ENCODE results near the gene GPRC5B. TPM values are rescaled to one million over a fixed set of nuclear protein-coding genes. Genes with fewer than 3 reads are reported as not detected.
A peak's percentile ranks its signal among the peaks of the same experiment; 100 is the strongest.

GPRC5B gene
- total and polyA plus RNA-seq, 2 of the 8 experiments (the other 6 are each of a cell fraction or from before 2014, with no cell fraction given) = 106 to 160 TPM

DNA sequence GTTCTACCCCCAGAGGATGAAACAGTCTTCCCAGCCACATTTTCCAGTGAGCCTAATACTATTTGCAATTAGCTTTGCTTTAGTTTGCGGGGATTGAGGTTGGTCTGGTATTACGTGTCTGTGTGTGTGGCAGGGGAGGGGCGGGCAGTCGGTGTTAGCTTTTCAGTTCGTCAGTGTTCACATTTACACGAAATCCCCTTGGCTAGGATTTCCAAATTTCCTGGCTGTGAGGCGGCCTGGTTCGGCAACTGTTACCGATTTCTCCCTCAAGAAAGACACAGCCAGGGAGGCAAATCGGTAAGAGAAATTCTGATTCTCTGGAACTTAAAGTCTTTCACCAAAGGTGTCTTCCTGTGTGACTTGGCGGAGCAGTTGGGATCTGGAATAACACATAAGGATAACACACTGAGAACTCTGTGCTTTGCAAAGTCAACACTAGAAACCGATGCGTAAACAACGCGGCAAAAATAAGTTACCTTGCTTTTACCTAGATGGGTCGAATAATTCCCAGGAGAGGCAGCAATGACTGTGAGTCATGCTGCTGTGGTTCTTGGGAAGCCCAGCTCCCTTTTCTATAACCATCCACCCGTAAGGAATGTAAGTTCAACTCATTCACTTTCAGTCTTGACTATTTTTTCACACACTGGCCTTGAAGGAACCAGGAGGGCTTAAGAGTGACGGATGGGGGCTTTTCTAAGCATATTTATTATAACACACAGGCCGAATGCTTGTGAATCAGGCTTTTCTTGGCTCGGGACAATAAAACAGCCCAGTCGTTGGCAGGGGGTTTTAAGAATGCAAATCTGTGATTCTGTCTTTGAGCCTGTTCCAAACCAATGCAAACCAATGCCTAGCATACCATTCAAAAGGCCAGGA, 24.2 kb downstream of the GPRC5B start (continued):
- TF ChIP-seq, protein P1, sequence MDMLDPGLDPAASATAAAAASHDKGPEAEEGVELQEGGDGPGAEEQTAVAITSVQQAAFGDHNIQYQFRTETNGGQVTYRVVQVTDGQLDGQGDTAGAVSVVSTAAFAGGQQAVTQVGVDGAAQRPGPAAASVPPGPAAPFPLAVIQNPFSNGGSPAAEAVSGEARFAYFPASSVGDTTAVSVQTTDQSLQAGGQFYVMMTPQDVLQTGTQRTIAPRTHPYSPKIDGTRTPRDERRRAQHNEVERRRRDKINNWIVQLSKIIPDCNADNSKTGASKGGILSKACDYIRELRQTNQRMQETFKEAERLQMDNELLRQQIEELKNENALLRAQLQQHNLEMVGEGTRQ (IDR thresholded peaks at IDR 0.05; ENCODE audit: low read length) = no peak
- 0 out of 2 replicates have a peak, but pooled peaks have one; percentile 36 for TF ChIP-seq CREB1 (IDR thresholded peaks at IDR 0.05)
- no peak for TF ChIP-seq YY1 (IDR thresholded peaks at IDR 0.05; ENCODE audit: low read depth, low read length)
- no peak for TF ChIP-seq TBP (IDR thresholded peaks at IDR 0.05; ENCODE audit: low read depth, low read length)
- TF ChIP-seq TCF12 (IDR thresholded peaks at IDR 0.05; ENCODE audit: low read depth, low read length) = no peak
- peak; percentile 54 for TF ChIP-seq ASH2L (IDR thresholded peaks at IDR 0.05; ENCODE audit: low read length)
- TF ChIP-seq SAP30 (IDR thresholded peaks at IDR 0.05; ENCODE audit: insufficient read depth, insufficient replicate concordance, low read length) = no peak
- peak; percentile 88 for TF ChIP-seq CHD7 (IDR thresholded peaks at IDR 0.05; ENCODE audit: insufficient replicate concordance, low read length)
- TF ChIP-seq NRF1 (IDR thresholded peaks at IDR 0.05; ENCODE audit: low read depth, low read length) = no peak
